Liver (tissue), 9 donors: ENCODE measurements around the gene CD247. TPM values are rescaled to one million over a fixed set of nuclear protein-coding genes. Genes with fewer than 3 reads are reported as not detected.

ENCODE experiments used
- DNase-seq: peaks from one replicate; pipeline ENCODE4 v3.0.0-alpha.2; 2017; ENCODE audit warnings: low spot score
- H3K27ac ChIP-seq, 2 donors: one replicate each; pipeline ENCODE4 v1.7.0; 2013; ENCODE audit warnings: inconsistent platforms in 2 of 2, low read length in 2 of 2, control low read depth in 1 of 2, low read depth in 1 of 2, mild to moderate bottlenecking in 1 of 2
- H3K27me3 ChIP-seq, 4 donors: one replicate each; pipeline versions ENCODE4 v1.6.1 to v1.7.0; 2013; ENCODE audit warnings: low read length in 3 of 4, inconsistent platforms in 1 of 4, mild to moderate bottlenecking in 1 of 4, moderate library complexity in 1 of 4; ENCODE audit not compliant: control insufficient read depth in 4 of 4, insufficient read depth in 4 of 4
- H3K36me3 ChIP-seq, 4 donors: one replicate each; pipeline versions ENCODE4 v1.6.1 to v1.7.0; 2013; ENCODE audit warnings: low read length in 3 of 4, mild to moderate bottlenecking in 3 of 4, low read depth in 1 of 4, moderate library complexity in 1 of 4; ENCODE audit not compliant: control insufficient read depth in 4 of 4, insufficient read depth in 3 of 4
- H3K4me1 ChIP-seq, 4 donors: one replicate each; pipeline versions ENCODE4 v1.6.1 to v1.7.0; 2013; ENCODE audit warnings: low read length in 3 of 4, mild to moderate bottlenecking in 3 of 4, moderate library complexity in 1 of 4; ENCODE audit not compliant: control insufficient read depth in 4 of 4, insufficient read depth in 4 of 4
- H3K4me3 ChIP-seq, 3 donors: one replicate each; pipeline versions ENCODE4 v1.6.1 to v1.7.0; 2013; ENCODE audit warnings: low read length in 3 of 3, control low read depth in 1 of 3, low read depth in 1 of 3, mild to moderate bottlenecking in 1 of 3
- H3K9ac ChIP-seq, 2 donors: one replicate each; pipeline ENCODE4 v1.7.0; 2013; ENCODE audit warnings: low read length in 2 of 2, mild to moderate bottlenecking in 2 of 2, moderate library complexity in 2 of 2, control low read depth in 1 of 2, low read depth in 1 of 2
- H3K9me3 ChIP-seq, 4 donors: one replicate each; pipeline versions ENCODE4 v1.6.1 to v1.7.0; 2013; ENCODE audit warnings: low read length in 3 of 4; ENCODE audit not compliant: control insufficient read depth in 4 of 4
- ATF3 ChIP-seq: IDR thresholded peaks from 2 replicates; pipeline ENCODE4 v1.6.1; 2016; ENCODE audit warnings: antibody characterized with exemption
- CTCF ChIP-seq: fragments of 150-350 bp; IDR thresholded peaks from 2 replicates; pipeline ENCODE4 v1.5.1; 2017; ENCODE audit warnings: improper control_type of control experiment, low read depth, low read length; ENCODE audit not compliant: missing input control
- FOXA1 ChIP-seq: IDR thresholded peaks from 2 replicates; pipeline ENCODE4 v1.6.1; 2016; ENCODE audit warnings: antibody characterized with exemption
- FOXA2 ChIP-seq: IDR thresholded peaks from 2 replicates; pipeline ENCODE4 v1.6.1; 2016; ENCODE audit warnings: antibody characterized with exemption
- HNF4A ChIP-seq, 2 donors: conservative IDR thresholded peaks; 2 replicates each; pipeline ENCODE4 v1.6.1; 2016; ENCODE audit warnings: antibody characterized with exemption in 2 of 2, mild to moderate bottlenecking in 2 of 2
- HNF4G ChIP-seq: IDR thresholded peaks from 2 replicates; pipeline ENCODE4 v1.6.1; 2016; ENCODE audit warnings: antibody characterized with exemption
- JUND ChIP-seq, 2 donors: IDR thresholded peaks; 2 replicates each; pipeline ENCODE4 v1.6.1; 2016; ENCODE audit warnings: antibody characterized with exemption in 2 of 2
- NR2F2 ChIP-seq: IDR thresholded peaks from 2 replicates; pipeline ENCODE4 v1.6.1; 2016; ENCODE audit warnings: antibody characterized with exemption
- RAD21 ChIP-seq, 2 donors: IDR thresholded peaks; 2 replicates each; pipeline ENCODE4 v1.6.1; 2016; ENCODE audit warnings: antibody characterized with exemption in 2 of 2, mild to moderate bottlenecking in 2 of 2
- REST ChIP-seq: IDR thresholded peaks from 2 replicates; pipeline ENCODE4 v1.6.1; 2016; ENCODE audit warnings: antibody characterized with exemption, mild to moderate bottlenecking
- RXRA ChIP-seq, 2 donors: IDR thresholded peaks; 2 replicates each; pipeline ENCODE4 v1.6.1; 2017 to 2018; ENCODE audit warnings: antibody characterized with exemption in 2 of 2, mild to moderate bottlenecking in 1 of 2
- SP1 ChIP-seq: IDR thresholded peaks from 2 replicates; pipeline ENCODE4 v1.6.1; 2018; ENCODE audit warnings: antibody characterized with exemption, mild to moderate bottlenecking
- TAF1 ChIP-seq: conservative IDR thresholded peaks from 2 replicates; pipeline ENCODE4 v1.6.1; 2016; ENCODE audit warnings: antibody characterized with exemption, mild to moderate bottlenecking
- YY1 ChIP-seq: IDR thresholded peaks from 2 replicates; pipeline ENCODE4 v1.6.1; 2016; ENCODE audit warnings: antibody characterized with exemption, mild to moderate bottlenecking
- ZBTB33 ChIP-seq: IDR thresholded peaks from 2 replicates; pipeline ENCODE4 v1.6.1; 2016; ENCODE audit warnings: antibody characterized with exemption
- WGBS: extraction: QIAGEN DNeasy Blood & Tissue Kit; methylation state at CpG from one replicate; pipeline ENCODE4 v1.1.7; 2013; 5-methylcytosine and 5-hydroxymethylcytosine counted together
- polyA plus RNA-seq, 2 donors: library from polyadenylated mRNA; stranded (reverse) in 1 of 2; unstranded in 1 of 2; fragments of 200-250 nt in 1 of 2; fragments of >200 nt in 1 of 2; fragmentation: Nextera tagmentation in 1 of 2; extraction: Ambion mirVana in 1 of 2; gene quantifications; one replicate each; pipeline versions ENCODE4 v1.2.1 to v1.2.3, GENCODE V29; 2013 to 2015
- total RNA-seq, 2 donors: library from RNA; depleted of rRNA; stranded (reverse); fragments of >200 nt; gene quantifications; one replicate each; pipeline ENCODE4 v1.2.3, GENCODE V29; 2014
- TF ChIP-seq, protein P1 (sequence below): IDR thresholded peaks from 2 replicates; pipeline ENCODE4 v1.6.1; 2016; ENCODE audit warnings: antibody characterized with exemption
- donor health status: healthy.
- donor health status: healthy.
- donor health status: healthy.
- donor health status: healthy.
- donor health status: healthy.

Gene CD247
- total and polyA plus RNA-seq, 4 donors = 0.61 to 2.2 (median 1.6) TPM

DNA sequence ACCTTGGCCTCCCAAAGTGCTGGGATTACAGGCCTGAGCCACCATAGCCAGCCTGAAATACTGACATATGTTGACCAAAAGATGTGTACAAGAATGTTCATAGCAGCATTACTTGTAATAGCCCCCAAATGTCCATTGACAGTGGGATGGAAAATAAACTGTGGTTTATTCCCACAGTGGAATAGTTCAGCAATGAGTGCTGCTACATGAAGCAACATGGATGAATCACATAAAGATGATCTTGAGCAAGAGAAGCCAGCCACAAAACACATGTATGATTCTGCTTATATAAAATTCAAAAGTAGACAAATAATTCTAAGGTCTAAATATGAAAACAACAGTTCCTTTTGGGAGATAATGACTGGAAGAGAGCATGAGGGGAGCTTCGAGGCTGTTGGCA is 44.4 kb upstream of the CD247 start:
- Histone ChIP-seq H3K36me3 (no peaks in the 10 kb centered on the region), H3K9ac (no peak overlapping the region), H3K4me1 (no peaks in the 10 kb centered on the region), H3K9me3 (no peaks in the 10 kb centered on the region), H3K27me3 (no peaks in the 10 kb centered on the region), H3K4me3 (no peak overlapping the region), H3K27ac (no peak overlapping the region)
- DNase-seq = no peak
- TF ChIP-seq FOXA1 (no peak), JUND (IDR thresholded peaks at IDR 0.05) (no peak), RAD21 (IDR thresholded peaks at IDR 0.05) (no peak), ATF3 (no peak), FOXA2 (no peak), REST (no peak), RXRA (IDR thresholded peaks at IDR 0.05) (no peak), YY1 (no peak), HNF4G (no peak), TAF1 (no peak)
- TF ChIP-seq, protein P1, sequence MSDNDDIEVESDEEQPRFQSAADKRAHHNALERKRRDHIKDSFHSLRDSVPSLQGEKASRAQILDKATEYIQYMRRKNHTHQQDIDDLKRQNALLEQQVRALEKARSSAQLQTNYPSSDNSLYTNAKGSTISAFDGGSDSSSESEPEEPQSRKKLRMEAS = no peak
- WGBS = 85% methylated on average over 1 of the region's 1 CpG

DNA sequence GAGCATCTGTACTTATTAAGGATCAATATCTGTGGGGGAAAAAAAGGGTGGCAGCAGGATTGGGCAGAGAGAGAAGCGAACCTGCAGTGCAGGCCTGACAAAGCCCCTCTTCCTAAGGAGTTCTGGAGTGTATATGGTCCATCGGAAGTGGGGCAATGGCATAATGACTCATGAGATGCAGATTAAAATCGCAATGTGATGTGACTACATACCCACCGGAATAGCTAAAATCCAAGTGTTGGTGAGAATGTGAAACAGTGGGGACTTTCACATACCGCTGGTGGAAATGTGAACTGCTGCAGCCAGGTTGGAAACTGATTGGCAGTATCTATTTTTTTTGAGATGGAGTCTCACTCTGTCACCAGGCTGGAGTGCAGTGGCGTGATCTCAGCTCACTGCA is 43.4 kb upstream of the CD247 start:
- H3K27ac ChIP-seq = no peak overlapping the region
- 91% methylated on average over 6 of the region's 6 CpGs for WGBS
- no peaks in the 10 kb centered on the region for H3K9me3 ChIP-seq
- H3K9ac ChIP-seq = no peak overlapping the region
- H3K36me3 ChIP-seq = no peaks in the 10 kb centered on the region
- no peak overlapping the region for H3K4me3 ChIP-seq
- DNase-seq = no peak
- no peak for TF ChIP-seq FOXA1
- no peaks in the 10 kb centered on the region for H3K27me3 ChIP-seq
- no peaks in the 10 kb centered on the region for H3K4me1 ChIP-seq

DNA sequence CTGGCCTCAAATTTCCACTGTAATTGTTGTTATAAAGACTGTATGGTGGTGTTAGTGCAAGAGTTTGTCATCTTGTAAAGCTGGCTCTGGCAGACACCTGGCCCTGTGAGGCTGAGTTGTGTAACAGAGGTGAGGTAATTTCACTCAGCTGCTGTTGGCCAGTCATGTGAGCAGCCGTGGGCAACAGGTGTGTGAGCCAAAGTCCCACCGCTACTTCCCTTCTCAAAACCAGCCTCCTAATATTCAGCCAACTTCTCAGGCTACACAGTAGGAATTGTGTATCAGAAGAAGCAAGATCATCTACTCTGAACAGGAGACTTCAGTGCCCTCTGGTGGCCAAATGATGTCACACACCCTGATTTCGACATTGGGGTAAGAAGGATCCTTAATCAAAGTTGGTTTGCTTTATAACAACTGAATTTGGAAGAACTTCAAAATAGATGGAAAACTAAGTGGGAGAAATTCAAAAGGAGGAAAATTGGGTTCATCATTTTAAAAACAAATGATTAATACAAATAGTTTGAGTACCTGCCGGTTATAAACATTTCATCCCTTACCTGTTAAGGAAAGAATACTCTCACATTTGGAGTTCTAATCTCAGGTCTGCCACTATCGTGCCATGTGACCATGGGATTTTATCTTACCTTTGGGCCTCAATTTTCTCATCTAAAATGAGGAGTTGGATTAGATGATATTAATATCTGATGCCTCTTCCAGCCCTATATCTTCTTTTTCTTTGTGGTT is 37.8 kb upstream of the CD247 start:
- H3K27me3 ChIP-seq = no peaks in the 10 kb centered on the region
- 3% methylated on average over 5 of the region's 5 CpGs for WGBS
- no peaks in the 10 kb centered on the region for H3K36me3 ChIP-seq
- H3K9ac ChIP-seq = no peak overlapping the region
- peaks cover 8 to 19% (median 16%) of the 10 kb centered on the region in 4 donors for H3K4me1 ChIP-seq
- no peak overlapping the region for H3K4me3 ChIP-seq
- H3K27ac ChIP-seq = peak overlapping the region; percentile 11 to 87
- no peaks in the 10 kb centered on the region for H3K9me3 ChIP-seq
- DNase-seq = peak; percentile 76
- TF ChIP-seq NR2F2 (no peak), HNF4A (conservative IDR thresholded peaks at IDR 0.05) (peak; percentile 44 to 73), FOXA2 (peak; percentile 13), CTCF (peak; percentile 82), HNF4G (no peak), FOXA1 (no peak), RAD21 (IDR thresholded peaks at IDR 0.05) (peak; percentile 83 to 87), TAF1 (no peak), ATF3 (peak; percentile 73), ZBTB33 (peak; percentile 61), SP1 (peak; percentile 37), RXRA (IDR thresholded peaks at IDR 0.05) (peak; percentile 13 to 72), JUND (IDR thresholded peaks at IDR 0.05) (peak; percentile 80 to 87), YY1 (peak; percentile 54)
- TF ChIP-seq, protein P1 = peak; percentile 57
